OCI-LY7 (cell line): ENCODE measurements around the gene CHAF1A. TPM values are rescaled to one million over a fixed set of nuclear protein-coding genes. Genes with fewer than 3 reads are reported as not detected.

Experiments used
- BruUV-seq: library from RNA; stranded (reverse); fragments of 400-500 nt; replicated peaks from 2 replicates; lab custom pipeline; 2021; lab: Mats Ljungman, UMichigan
- CTCF ChIA-PET: fragments of 300-600 bp; sonication (Branson Sonifier 250); formaldehyde crosslinking; loops from one replicate; lab custom pipeline; 2022; ENCODE audit warnings: antibody characterized with exemption; ENCODE audit not compliant: unreplicated experiment; lab: Charles Lee
- POLR2A ChIA-PET: fragments of 300-600 bp; sonication (Branson Sonifier 250); formaldehyde crosslinking; loops from one replicate; lab custom pipeline; 2022; ENCODE audit warnings: antibody characterized with exemption; lab: Charles Lee
- DNase-seq: peaks from one replicate; pipeline ENCODE4 v3.0.0-alpha.2; 2015; ENCODE audit warnings: low spot score
- H2AFZ ChIP-seq: fragments of 200-600 bp; sonication (generic), shearing (Covaris generic); 2 replicates; pipeline ENCODE4 v1.6.1; 2014; ENCODE audit warnings: mild to moderate bottlenecking, antibody characterized with exemption, low read length, moderate library complexity
- H3K27ac ChIP-seq: fragments of 200-600 bp; sonication (generic); 2 replicates; pipeline ENCODE4 v1.5.1; 2014; ENCODE audit warnings: mixed run types, low read depth, mild to moderate bottlenecking, moderate library complexity, low read length, inconsistent platforms; ENCODE audit not compliant: poor library complexity, severe bottlenecking
- H3K36me3 ChIP-seq: fragments of 200-600 bp; sonication (generic); 2 replicates; pipeline ENCODE4 v1.6.1; 2014; ENCODE audit warnings: mild to moderate bottlenecking, antibody characterized with exemption, low read length, moderate library complexity, mixed read lengths; ENCODE audit not compliant: insufficient read depth
- H3K4me1 ChIP-seq: fragments of 200-600 bp; sonication (generic); 2 replicates; pipeline ENCODE4 v1.5.1; 2014; ENCODE audit warnings: mild to moderate bottlenecking, low read length; ENCODE audit not compliant: insufficient read depth, poor library complexity, severe bottlenecking
- H3K4me2 ChIP-seq: fragments of 200-600 bp; sonication (generic); 2 replicates; pipeline ENCODE4 v1.6.1; 2014; ENCODE audit warnings: mild to moderate bottlenecking, low read length
- H3K4me3 ChIP-seq: fragments of 200-600 bp; sonication (generic); 2 replicates; pipeline ENCODE4 v1.5.1; 2014; ENCODE audit warnings: mild to moderate bottlenecking, low read depth, low read length; ENCODE audit not compliant: poor library complexity, severe bottlenecking
- H3K79me2 ChIP-seq: fragments of 200-600 bp; sonication (generic); 2 replicates; pipeline ENCODE4 v1.6.1; 2016; ENCODE audit warnings: low read depth, mild to moderate bottlenecking, low read length, moderate library complexity, mixed read lengths; ENCODE audit not compliant: insufficient read depth
- H3K9me2 ChIP-seq: fragments of 200-600 bp; sonication (generic); 2 replicates; pipeline ENCODE4 v1.6.1; 2016; ENCODE audit warnings: mild to moderate bottlenecking, low read length, mixed read lengths; ENCODE audit not compliant: insufficient read depth
- H3K9me3 ChIP-seq: fragments of 200-600 bp; sonication (generic); 2 replicates; pipeline ENCODE4 v1.6.1; 2014; ENCODE audit warnings: mild to moderate bottlenecking, mixed run types, low read length, mixed read lengths
- H4K20me1 ChIP-seq: fragments of 200-600 bp; sonication (generic); 2 replicates; pipeline ENCODE4 v1.6.1; 2014; ENCODE audit warnings: mild to moderate bottlenecking, antibody characterized with exemption, low read length, moderate library complexity, mixed read lengths; ENCODE audit not compliant: insufficient read depth
- CTCF ChIP-seq: fragments of 200-600 bp; sonication (generic); conservative IDR thresholded peaks from 2 replicates; pipeline ENCODE4 v1.5.1; 2014; ENCODE audit warnings: mild to moderate bottlenecking, antibody characterized with exemption, low read length, moderate library complexity, mixed read lengths
- EZH2phosphoT487 ChIP-seq: fragments of 200-600 bp; sonication (generic); IDR thresholded peaks from 2 replicates; pipeline ENCODE4 v1.6.1; 2018; ENCODE audit warnings: low read depth, borderline replicate concordance, mild to moderate bottlenecking, mixed run types, antibody characterized with exemption, low read length, moderate library complexity, mixed read lengths
- intact Hi-C: fragments of 100-400 bp; cut with micrococcal nuclease; formaldehyde crosslinking; loops from one replicate; pipeline ENCODE4 v1.10.0; 2022; ENCODE audit not compliant: unreplicated experiment
- total RNA-seq, 2 experiments: library from RNA; depleted of rRNA in 1 of 2; stranded (reverse); fragments of >200 nt in 1 of 2; shearing (Covaris generic) in 1 of 2; gene quantifications; 2 replicates each; pipeline ENCODE4 v1.2.3, GENCODE V29; 2014 to 2022

CHAF1A gene
- total RNA-seq, 2 experiments from 2014 or later = 107 to 119 TPM

GRCh38 chr19:4432918-4433506, 30.6 kb downstream of the CHAF1A start:
- TF ChIP-seq CTCF (no peak), EZH2phosphoT487 (no peak)
- Histone ChIP-seq H3K36me3 (peaks cover 94% of the 10 kb centered on the region), H3K9me2 (no peaks in the 10 kb centered on the region), H4K20me1 (no peaks in the 10 kb centered on the region), H3K4me1 (no peaks in the 10 kb centered on the region), H2AFZ (no peak overlapping the region), H3K4me2 (no peak overlapping the region), H3K9me3 (no peaks in the 10 kb centered on the region), H3K27ac (no peak overlapping the region), H3K4me3 (no peak overlapping the region), H3K79me2 (no peaks in the 10 kb centered on the region)
- intact Hi-C loops = no loop called here
- ChIA-PET CTCF (no interaction called here), POLR2A (no interaction called here)
- no TSS peak for BruUV-seq
- no peak for DNase-seq

GRCh38 chr19:4434391-4434790, 32.0 kb downstream of the CHAF1A start:
- no TSS peak for BruUV-seq
- ChIA-PET CTCF (no interaction called here), POLR2A (interaction anchor here (0.5 kb wide), 1 partner anchor 15 kb away, joined by 3 read pairs; no protein-coding TSS in a partner anchor)
- H3K4me3 ChIP-seq = no peak overlapping the region
- no peak for DNase-seq
- H4K20me1 ChIP-seq = no peaks in the 10 kb centered on the region
- no peak overlapping the region for H3K4me2 ChIP-seq
- no peaks in the 10 kb centered on the region for H3K9me2 ChIP-seq
- H3K9me3 ChIP-seq = no peaks in the 10 kb centered on the region
- TF ChIP-seq CTCF (no peak), EZH2phosphoT487 (no peak)
- no peak overlapping the region for H3K27ac ChIP-seq
- H3K4me1 ChIP-seq = no peaks in the 10 kb centered on the region
- peaks cover 96% of the 10 kb centered on the region for H3K36me3 ChIP-seq
- intact Hi-C loops = no loop called here
- H3K79me2 ChIP-seq = no peaks in the 10 kb centered on the region
- H2AFZ ChIP-seq = no peak overlapping the region

GRCh38 chr19:4436231-4436630, 33.8 kb downstream of the CHAF1A start:
- ChIA-PET CTCF (no interaction called here), POLR2A (no interaction called here)
- peaks cover 93% of the 10 kb centered on the region for H3K36me3 ChIP-seq
- no TSS peak for BruUV-seq
- no peak overlapping the region for H3K4me3 ChIP-seq
- H3K9me2 ChIP-seq = no peaks in the 10 kb centered on the region
- no peaks in the 10 kb centered on the region for H3K9me3 ChIP-seq
- H3K79me2 ChIP-seq = no peaks in the 10 kb centered on the region
- TF ChIP-seq CTCF (no peak), EZH2phosphoT487 (no peak)
- no peak overlapping the region for H2AFZ ChIP-seq
- H4K20me1 ChIP-seq = no peaks in the 10 kb centered on the region
- intact Hi-C loops = no loop called here
- no peak for DNase-seq
- H3K27ac ChIP-seq = no peak overlapping the region
- H3K4me2 ChIP-seq = no peak overlapping the region
- no peaks in the 10 kb centered on the region for H3K4me1 ChIP-seq
